Measurements from ENCODE around the gene PCGF6. TPM values are rescaled to one million over a fixed set of nuclear protein-coding genes. Genes with fewer than 3 reads are reported as not detected.

Gene PCGF6
- total RNA-seq, 4 donors from 2014 or later, result 5.4 to 10.9 (median 7.0) TPM

GRCh38 chr10:103276896-103277712 lies 73.8 kb downstream of the PCGF6 start, which contains the start of gene INA:
TSS of gene INA (plus strand) at chr10:103277138. CDS start at chr10:103277212, 74 bp downstream.
- intact Hi-C loops (cut with DNase I; ENCODE audit: low total_unique reads), result no loop called here
- TF ChIP-seq POLR2A (IDR thresholded peaks at IDR 0.05), result no peak
- TF ChIP-seq, protein P1, sequence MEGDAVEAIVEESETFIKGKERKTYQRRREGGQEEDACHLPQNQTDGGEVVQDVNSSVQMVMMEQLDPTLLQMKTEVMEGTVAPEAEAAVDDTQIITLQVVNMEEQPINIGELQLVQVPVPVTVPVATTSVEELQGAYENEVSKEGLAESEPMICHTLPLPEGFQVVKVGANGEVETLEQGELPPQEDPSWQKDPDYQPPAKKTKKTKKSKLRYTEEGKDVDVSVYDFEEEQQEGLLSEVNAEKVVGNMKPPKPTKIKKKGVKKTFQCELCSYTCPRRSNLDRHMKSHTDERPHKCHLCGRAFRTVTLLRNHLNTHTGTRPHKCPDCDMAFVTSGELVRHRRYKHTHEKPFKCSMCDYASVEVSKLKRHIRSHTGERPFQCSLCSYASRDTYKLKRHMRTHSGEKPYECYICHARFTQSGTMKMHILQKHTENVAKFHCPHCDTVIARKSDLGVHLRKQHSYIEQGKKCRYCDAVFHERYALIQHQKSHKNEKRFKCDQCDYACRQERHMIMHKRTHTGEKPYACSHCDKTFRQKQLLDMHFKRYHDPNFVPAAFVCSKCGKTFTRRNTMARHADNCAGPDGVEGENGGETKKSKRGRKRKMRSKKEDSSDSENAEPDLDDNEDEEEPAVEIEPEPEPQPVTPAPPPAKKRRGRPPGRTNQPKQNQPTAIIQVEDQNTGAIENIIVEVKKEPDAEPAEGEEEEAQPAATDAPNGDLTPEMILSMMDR (IDR thresholded peaks at IDR 0.05), result no peak
- 1 to 4% methylated on average over 20 to 24 of the region's 105 CpGs for WGBS, 2 donors
- no peak within 1 kb of the TSS for H3K4me3 ChIP-seq (ENCODE audit: low read depth, poor library complexity, severe bottlenecking)
- DNase-seq (ENCODE audit: low spot score in 2 of 2), result no peak

DNA sequence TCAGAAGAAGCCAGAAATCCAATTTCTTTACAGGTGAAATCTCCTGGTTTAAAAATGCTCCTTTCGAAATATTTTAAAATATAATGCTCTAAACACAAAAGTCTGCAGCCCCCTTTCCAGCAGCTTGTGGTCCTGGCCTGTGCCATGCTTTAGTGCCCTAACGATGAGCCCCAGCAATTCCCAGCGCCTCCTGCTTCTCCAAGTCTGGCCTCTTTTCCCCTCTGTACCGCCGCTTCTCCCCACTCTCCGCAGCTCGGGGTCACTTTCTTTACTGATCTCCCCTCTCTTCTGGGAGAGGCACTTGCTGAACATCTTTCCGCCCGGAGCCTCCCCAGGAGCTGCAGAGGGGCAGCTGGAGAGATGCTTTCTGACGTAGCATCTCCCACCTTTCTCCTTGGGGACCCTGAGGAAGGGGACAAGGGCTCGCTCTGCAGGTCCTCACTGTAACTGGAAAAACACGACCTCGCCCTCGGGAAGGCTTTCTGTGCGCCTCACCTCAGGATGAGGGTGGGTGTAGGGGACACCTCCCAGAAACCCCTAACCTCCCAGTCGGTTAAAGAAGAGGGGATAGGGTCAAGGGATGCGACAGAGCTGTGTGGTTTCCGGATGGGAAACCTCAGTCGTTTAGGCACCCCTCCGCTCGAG lies 74.6 kb downstream of the PCGF6 start:
- WGBS, 2 donors, result 17 to 19% methylated on average over 18 to 21 of the region's 21 CpGs
- no peak overlapping the region for H3K4me3 ChIP-seq (ENCODE audit: low read depth, poor library complexity, severe bottlenecking)
- no peak for TF ChIP-seq POLR2A (IDR thresholded peaks at IDR 0.05)
- TF ChIP-seq, protein P1 (IDR thresholded peaks at IDR 0.05), result no peak
- DNase-seq (ENCODE audit: low spot score in 2 of 2), result no peak
- intact Hi-C loops (cut with DNase I; ENCODE audit: low total_unique reads), result no loop called here

DNA sequence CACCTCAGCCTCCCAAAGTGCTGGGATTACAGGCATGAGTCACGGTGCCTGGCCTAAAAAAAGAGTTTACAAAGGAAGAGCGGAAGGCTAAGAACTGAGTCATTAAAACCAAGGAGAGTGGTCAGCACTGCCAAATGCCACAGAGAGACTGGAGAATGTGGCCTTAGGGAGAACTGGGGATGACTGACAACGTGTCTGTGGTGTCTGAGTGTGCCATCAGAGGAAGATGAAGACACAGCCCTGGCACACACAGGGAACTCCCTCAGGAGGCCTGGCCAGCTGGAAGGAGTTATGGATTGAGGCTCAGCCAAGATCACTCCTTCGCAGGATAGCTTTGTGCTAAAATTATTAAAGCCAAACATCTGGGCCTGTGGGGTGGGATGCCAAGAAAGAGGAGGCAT lies 77.9 kb downstream of the PCGF6 start:
- 16 to 18% methylated on average over 4 of the region's 4 CpGs for WGBS, 2 donors
- DNase-seq (ENCODE audit: low spot score in 2 of 2), result peak in 1 of 2 donors; percentile 21

GRCh38 chr10:103265717-103266329 lies 85.1 kb downstream of the PCGF6 start:
- 32 to 34% methylated on average over 11 of the region's 11 CpGs for WGBS, 2 donors
- H3K4me3 ChIP-seq (ENCODE audit: low read depth, poor library complexity, severe bottlenecking), result no peak overlapping the region
- intact Hi-C loops (cut with DNase I; ENCODE audit: low total_unique reads), result no loop called here
- TF ChIP-seq, protein P1 (IDR thresholded peaks at IDR 0.05), result no peak
- TF ChIP-seq POLR2A (IDR thresholded peaks at IDR 0.05), result no peak
- DNase-seq (ENCODE audit: low spot score in 2 of 2), result peak in 1 of 2 donors; percentile 34

More for the DNA sequence above, 77.9 kb downstream of the PCGF6 start:
- H3K4me3 ChIP-seq (ENCODE audit: low read depth, poor library complexity, severe bottlenecking), result no peak overlapping the region
- TF ChIP-seq, protein P1 (IDR thresholded peaks at IDR 0.05), result no peak
- no peak for TF ChIP-seq POLR2A (IDR thresholded peaks at IDR 0.05)
- intact Hi-C loops (cut with DNase I; ENCODE audit: low total_unique reads), result no loop called here

DNA sequence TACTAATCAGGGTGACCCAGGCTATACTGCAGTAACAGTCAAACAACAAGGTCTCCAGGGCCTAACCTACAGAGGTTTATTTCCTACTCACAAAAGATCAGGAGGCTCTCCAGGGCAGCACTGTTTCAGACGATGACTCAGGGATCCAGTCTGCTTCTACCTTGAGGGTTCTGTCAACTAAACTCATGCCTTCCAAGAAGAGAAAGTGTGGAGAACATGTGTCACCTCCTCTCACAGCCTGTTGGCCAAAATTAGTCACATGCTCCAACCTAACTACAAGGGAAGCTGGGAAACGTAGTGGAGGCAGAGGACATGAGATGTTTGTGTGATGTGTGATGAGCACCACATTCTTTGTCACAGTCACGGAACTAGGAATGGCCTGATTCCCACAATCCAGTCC lies 88.7 kb downstream of the PCGF6 start:
- TF ChIP-seq, protein P1 (IDR thresholded peaks at IDR 0.05), result no peak
- TF ChIP-seq POLR2A (IDR thresholded peaks at IDR 0.05), result no peak
- intact Hi-C loops (cut with DNase I; ENCODE audit: low total_unique reads), result no loop called here
- H3K4me3 ChIP-seq (ENCODE audit: low read depth, poor library complexity, severe bottlenecking), result no peak overlapping the region
- DNase-seq (ENCODE audit: low spot score in 2 of 2), result no peak
- WGBS, 2 donors, result 78 to 94% methylated on average over 3 of the region's 3 CpGs
